K562 (cell line): ENCODE data around the gene TCOF1. TPM values are rescaled to one million over a fixed set of nuclear protein-coding genes. Genes with fewer than 3 reads are reported as not detected.

ENCODE experiments used
- ATAC-seq: fragments of 200-7000 bp; cut with Tn5 transposase; 3 replicates; pipeline ENCODE4 v1.9.1; 2020; ENCODE audit warnings: moderate library complexity
- BruUV-seq: library from RNA; stranded (reverse); fragments of 400-500 nt; replicated peaks from 2 replicates; lab custom pipeline; 2021; lab: Mats Ljungman, UMichigan
- CTCF ChIA-PET: fragments of 300-600 bp; formaldehyde crosslinking; extraction: SDS; loops from one replicate; lab custom pipeline; 2021; ENCODE audit warnings: low intra/inter-chr PET ratio; lab: Yijun Ruan, JAX
- POLR2A ChIA-PET: fragments of 300-600, 350-650 bp; sonication (Branson Sonifier 250); formaldehyde crosslinking; extraction: SDS; loops from one replicate; lab custom pipeline; 2021; ENCODE audit warnings: antibody characterized with exemption, inconsistent platforms; lab: Yijun Ruan, JAX
- DNase-seq, 4 experiments: peaks; one replicate each; pipeline versions ENCODE4 v3.0.0 to v3.0.0-alpha.2; 2011 to 2018; ENCODE audit warnings: low spot score in 3 of 4, mixed read lengths in 3 of 4; ENCODE audit errors: extremely low read depth in 1 of 4
- FAIRE-seq: peaks from 2 replicates; lab custom pipeline; 2011; peaks lifted over from hg19 to GRCh38; lab: Jason Lieb, UNC
- H2AFZ ChIP-seq: 2 replicates; pipeline ENCODE4 v1.6.0; 2011; ENCODE audit warnings: low read depth, low read length, control low read depth, inconsistent platforms
- H3K27ac ChIP-seq: fragments of 200-600 bp; 3 replicates; pipeline ENCODE4 v1.8.0; 2011; ENCODE audit warnings: low read depth, mild to moderate bottlenecking, control low read depth, inconsistent platforms, low read length, moderate library complexity, mixed read lengths; ENCODE audit errors: extremely low read depth
- H3K27me3 ChIP-seq, 2 experiments: fragments of 300-600 bp in 1 of 2; 2 replicates in 1 of 2; 3 replicates in 1 of 2; pipeline versions ENCODE4 v1.6.0 to v1.8.0; 2011; ENCODE audit warnings: inconsistent platforms in 2 of 2, low read length in 2 of 2, mild to moderate bottlenecking in 1 of 2, mixed read lengths in 1 of 2, moderate library complexity in 1 of 2; ENCODE audit not compliant: control insufficient read depth in 2 of 2, insufficient read depth in 2 of 2
- H3K36me3 ChIP-seq: fragments of 300-600 bp; 3 replicates; pipeline ENCODE4 v1.8.0; 2011; ENCODE audit warnings: mild to moderate bottlenecking, low read length, inconsistent platforms; ENCODE audit not compliant: control insufficient read depth, insufficient read depth
- H3K4me1 ChIP-seq, 2 experiments: fragments of 200-600 bp in 1 of 2; replicated peaks in 1 of 2; 2 replicates in 1 of 2; 3 replicates in 1 of 2; pipeline versions ENCODE4 v1.5.1 to v1.8.0; 2011; ENCODE audit warnings: inconsistent platforms in 2 of 2, low read length in 2 of 2, mild to moderate bottlenecking in 1 of 2, mixed read lengths in 1 of 2, moderate library complexity in 1 of 2; ENCODE audit not compliant: control insufficient read depth in 2 of 2, insufficient read depth in 2 of 2
- H3K4me2 ChIP-seq: 2 replicates; pipeline ENCODE4 v1.6.1; 2011; ENCODE audit warnings: low read length, control low read depth, inconsistent platforms, mixed read lengths; ENCODE audit not compliant: insufficient read depth
- H3K4me3 ChIP-seq: fragments of 200-600 bp; sonication (generic), shearing (Covaris generic); 2 replicates; pipeline ENCODE4 v1.5.1; 2016; ENCODE audit warnings: control low read depth, inconsistent platforms
- H3K79me2 ChIP-seq: fragments of 200-600 bp; 3 replicates; pipeline ENCODE4 v1.8.0; 2011; ENCODE audit warnings: low read length, inconsistent platforms; ENCODE audit not compliant: control insufficient read depth, insufficient read depth
- H3K9ac ChIP-seq, 2 experiments: 2 replicates each; pipeline versions ENCODE4 v1.6.0 to v1.6.1; 2011; ENCODE audit warnings: low read depth in 2 of 2, low read length in 2 of 2, control low read depth in 1 of 2, inconsistent platforms in 1 of 2, mild to moderate bottlenecking in 1 of 2, mixed read lengths in 1 of 2; ENCODE audit not compliant: insufficient read depth in 1 of 2
- H3K9me1 ChIP-seq: one replicate; pipeline ENCODE4 v1.6.0; 2011; ENCODE audit warnings: inconsistent platforms, mild to moderate bottlenecking, low read length, moderate library complexity; ENCODE audit not compliant: control insufficient read depth, insufficient read depth
- H3K9me3 ChIP-seq: replicated peaks from 2 replicates; pipeline ENCODE4 v1.5.1; 2011; ENCODE audit warnings: low read depth, low read length, inconsistent platforms; ENCODE audit not compliant: control insufficient read depth, insufficient read depth
- H4K20me1 ChIP-seq: replicated peaks from 2 replicates; pipeline ENCODE4 v1.6.1; 2011; ENCODE audit warnings: low read length, inconsistent platforms, mixed read lengths; ENCODE audit not compliant: control insufficient read depth, insufficient read depth
- CHD1 ChIP-seq: fragments of 200-600 bp; sonication (generic); IDR thresholded peaks from one replicate; pipeline ENCODE4 v1.6.1; 2012; ENCODE audit warnings: mild to moderate bottlenecking, moderate library complexity, low read length, inconsistent platforms
- EHMT2 ChIP-seq: fragments of 450-650 bp; IDR thresholded peaks from 2 replicates; pipeline ENCODE4 v1.6.1; 2018; ENCODE audit warnings: antibody characterized with exemption
- ELF1 ChIP-seq: fragments of 200-800 bp; sonication (Bioruptor generic); IDR thresholded peaks from 2 replicates; pipeline ENCODE4 v1.6.1; 2016; ENCODE audit warnings: missing genetic modification characterization, missing compliant biosample characterization
- MBD1 ChIP-seq: fragments of 250-450 bp; sonication (Bioruptor Pico); IDR thresholded peaks from 2 replicates; pipeline ENCODE4 v1.8.0; 2022; ENCODE audit warnings: inconsistent platforms
- MCM2 ChIP-seq: fragments of 450-650 bp; IDR thresholded peaks from 2 replicates; pipeline ENCODE4 v1.6.1; 2017; ENCODE audit warnings: low read depth, mild to moderate bottlenecking
- PTTG1 ChIP-seq: fragments of 450-650 bp; IDR thresholded peaks from 2 replicates; pipeline ENCODE4 v1.6.1; 2016; ENCODE audit warnings: low read depth, mild to moderate bottlenecking, missing genetic modification characterization, missing compliant biosample characterization
- TCF7L2 ChIP-seq: fragments of 150-350 bp; IDR thresholded peaks from 2 replicates; pipeline ENCODE4 v1.6.1; 2016; ENCODE audit warnings: low read depth, mild to moderate bottlenecking, low read length, moderate library complexity
- WGBS: fragments of 100-300 bp; shearing (Covaris generic); methylation state at CpG from one replicate; pipeline ENCODE4 v1.1.6; 2016; ENCODE audit warnings: low coverage, mixed read lengths; ENCODE audit not compliant: insufficient coverage; ENCODE audit errors: missing lambda C conversion rate; 5-methylcytosine and 5-hydroxymethylcytosine counted together
- in situ Hi-C: fragments of 300-500 bp; cut with MboI; formaldehyde crosslinking; loops from 4 replicates; pipeline ENCODE4 v1.15.0; 2018; ENCODE audit warnings: inconsistent platforms, mixed read lengths
- intact Hi-C: fragments of 100-400 bp; cut with micrococcal nuclease; formaldehyde crosslinking; loops from 2 replicates; pipeline ENCODE4 v1.14.2; 2022
- polyA plus RNA-seq, 8 experiments: library from polyadenylated mRNA; depleted of rRNA in 4 of 8; stranded (reverse) in 5 of 8; unstranded in 3 of 8; fragments of >200 nt; fragmentation: Nextera tagmentation in 2 of 8; fragmentation: Illumina TruSeq in 1 of 8; extraction: Ambion mirVana in 2 of 8; extraction: Trizol in 1 of 8; gene quantifications; 2 replicates each; pipeline versions ENCODE4 v1.2.1 to v1.2.3, GENCODE V29; 2011 to 2014; ENCODE audit warnings: inconsistent platforms in 1 of 8, missing spikeins in 1 of 8
- total RNA-seq, 7 experiments: library from RNA; depleted of rRNA in 6 of 7; stranded (reverse); fragments of >200 nt in 6 of 7; fragmentation: Illumina TruSeq in 2 of 7; extraction: Trizol in 2 of 7; gene quantifications; 2 replicates each; pipeline versions ENCODE4 v1.2.1 to v1.2.3, GENCODE V29; 2011 to 2021; ENCODE audit warnings: low replicate concordance in 1 of 7

Gene TCOF1
- total and polyA plus RNA-seq, 9 of the 15 experiments (the other 6 are each of a cell fraction or from before 2014, with no cell fraction given), result 9.8 to 134 (median 61.7) TPM

- 88% methylated on average over 3 of the region's 3 CpGs for WGBS
- ChIA-PET CTCF (no interaction called here), POLR2A (interaction anchor here (0.6 to 1.1 kb wide), 2 partner anchors 12 to 1178 kb away, joined by 3 to 4 read pairs; no protein-coding TSS in a partner anchor)
- intact Hi-C loops, result no loop called here
- no TSS peak for BruUV-seq
- ATAC-seq (no peak), FAIRE-seq (no peak), DNase-seq (no peak)
- Histone ChIP-seq H3K4me3 (no peak overlapping the region), H3K4me1 (0 out of 5 replicates have a peak, but pooled peaks cover 0 to 3% of the 10 kb centered on the region in 2 experiments), H3K9me1 (no peaks in the 10 kb centered on the region), H3K9me3 (no peaks in the 10 kb centered on the region), H3K9ac (no peak overlapping the region), H3K27ac (no peak overlapping the region), H4K20me1 (0 out of 2 replicates have a peak, but pooled peaks cover 4% of the 10 kb centered on the region), H2AFZ (no peak overlapping the region), H3K36me3 (peaks cover 97% of the 10 kb centered on the region), H3K79me2 (no peaks in the 10 kb centered on the region), H3K4me2 (no peak overlapping the region), H3K27me3 (no peaks in the 10 kb centered on the region)
- TF ChIP-seq CHD1 (no peak), ELF1 (tag) (no peak), PTTG1 (no peak), MBD1 (CRISPR knock-in tag) (no peak), MCM2 (no peak), TCF7L2 (no peak), EHMT2 (no peak)
- in situ Hi-C loops, result no loop called here
Observed at GRCh38 chr5:150391986-150392385, 34.5 kb downstream of the TCOF1 start.
